Loucy (cell line): ENCODE data around the gene KRT2.

ENCODE experiments used
- H2AFZ ChIP-seq: fragments of 200-600 bp; sonication (generic); 2 replicates; pipeline ENCODE4 v1.6.0; 2016; ENCODE audit warnings: antibody characterized with exemption, mild to moderate bottlenecking, low read length, moderate library complexity
- H3F3A ChIP-seq: fragments of 200-600 bp; 2 replicates; pipeline ENCODE4 v1.6.0; 2016; ENCODE audit warnings: antibody characterized with exemption, low read depth, mild to moderate bottlenecking
- H3K27me3 ChIP-seq: fragments of 200-600 bp; sonication (generic); 2 replicates; pipeline ENCODE4 v1.6.1; 2014; ENCODE audit warnings: low read length, mild to moderate bottlenecking; ENCODE audit not compliant: insufficient read depth, poor library complexity, severe bottlenecking
- H3K36me3 ChIP-seq: fragments of 200-600 bp; sonication (generic); 2 replicates; pipeline ENCODE4 v1.6.1; 2016; ENCODE audit warnings: low read length; ENCODE audit not compliant: insufficient read depth
- H3K4me1 ChIP-seq: fragments of 200-600 bp; sonication (generic); 2 replicates; pipeline ENCODE4 v1.5.1; 2014; ENCODE audit warnings: low read length, mild to moderate bottlenecking; ENCODE audit not compliant: insufficient read depth, poor library complexity, severe bottlenecking
- H3K4me2 ChIP-seq: fragments of 200-600 bp; sonication (generic); 2 replicates; pipeline ENCODE4 v1.6.0; 2014; ENCODE audit warnings: antibody characterized with exemption, low read length, low read depth, mild to moderate bottlenecking; ENCODE audit not compliant: poor library complexity, severe bottlenecking
- H3K4me3 ChIP-seq: fragments of 200-600 bp; sonication (generic); 2 replicates; pipeline ENCODE4 v1.5.1; 2014; ENCODE audit warnings: low read length, mild to moderate bottlenecking, mixed read lengths; ENCODE audit not compliant: poor library complexity, severe bottlenecking
- H3K79me2 ChIP-seq: fragments of 200-600 bp; sonication (generic); 2 replicates; pipeline ENCODE4 v1.6.1; 2014; ENCODE audit warnings: low read length; ENCODE audit not compliant: insufficient read depth
- H3K9ac ChIP-seq: fragments of 200-600 bp; sonication (generic); 2 replicates; pipeline ENCODE4 v1.6.0; 2014; ENCODE audit warnings: mild to moderate bottlenecking, low read depth, low read length, moderate library complexity; ENCODE audit not compliant: poor library complexity, severe bottlenecking
- H3K9me2 ChIP-seq: fragments of 200-600 bp; sonication (generic); replicated peaks from 2 replicates; pipeline ENCODE4 v1.6.1; 2016; ENCODE audit warnings: low read depth, low read length, mixed read lengths
- H3K9me3 ChIP-seq: fragments of 200-600 bp; sonication (generic); 2 replicates; pipeline ENCODE4 v1.6.1; 2014; ENCODE audit warnings: mild to moderate bottlenecking, antibody characterized with exemption, low read length, low read depth; ENCODE audit not compliant: insufficient read depth
- H4K20me1 ChIP-seq: fragments of 200-600 bp; sonication (generic); 2 replicates; pipeline ENCODE4 v1.6.0; 2014; ENCODE audit warnings: antibody characterized with exemption, low read length, mild to moderate bottlenecking; ENCODE audit not compliant: insufficient read depth, poor library complexity, severe bottlenecking
- CTCF ChIP-seq: fragments of 200-600 bp; sonication (generic); conservative IDR thresholded peaks from 2 replicates; pipeline ENCODE4 v1.5.1; 2014; ENCODE audit warnings: mild to moderate bottlenecking, antibody characterized with exemption, low read length
- EZH2phosphoT487 ChIP-seq: fragments of 200-600 bp; IDR thresholded peaks from 2 replicates; pipeline ENCODE4 v1.6.1; 2018; ENCODE audit warnings: antibody characterized with exemption, mild to moderate bottlenecking, moderate library complexity, borderline replicate concordance

The KRT2 gene

DNA sequence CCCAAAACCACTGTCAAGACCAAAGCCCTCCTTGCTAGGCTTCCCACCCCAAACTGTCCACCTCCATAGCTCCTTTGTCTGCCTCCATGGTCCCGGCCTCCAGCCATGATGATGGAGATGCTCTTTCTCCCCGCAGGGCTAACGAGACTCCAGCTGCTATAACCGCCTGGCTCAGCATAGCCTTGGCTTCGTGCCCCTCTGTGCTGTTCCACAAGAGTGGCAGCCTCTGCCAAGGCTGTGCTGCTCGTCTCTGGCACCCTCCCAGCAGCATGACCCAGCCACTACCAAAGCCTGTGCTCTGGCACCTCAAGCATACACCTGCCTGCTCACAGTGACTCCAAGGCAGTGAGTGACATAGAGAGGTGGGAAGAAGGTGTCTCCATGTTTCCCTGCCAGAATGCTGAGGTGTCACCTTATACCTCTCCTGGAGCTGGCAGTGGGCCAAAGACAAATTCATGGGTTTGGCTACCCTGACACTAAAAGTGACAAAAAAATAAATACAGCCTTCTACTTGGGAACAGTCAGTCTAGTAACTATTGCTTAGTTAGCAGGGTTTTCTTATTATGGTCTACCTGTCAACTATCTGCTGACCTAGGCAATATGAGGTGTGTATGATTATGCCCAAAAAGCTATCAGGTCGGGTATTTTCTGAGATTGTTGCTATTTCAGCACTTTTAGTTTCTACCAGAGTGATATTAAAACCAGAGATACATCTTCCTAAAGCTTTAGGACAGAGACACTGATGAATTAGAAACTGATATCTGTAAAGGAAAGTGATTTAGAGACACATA, 17.6 kb downstream of the KRT2 start:
- Histone ChIP-seq H3K9ac (no peak overlapping the region), H3K4me1 (peaks cover 56% of the 10 kb centered on the region), H3K27me3 (no peaks in the 10 kb centered on the region), H3K4me3 (no peak overlapping the region), H3K4me2 (no peak overlapping the region), H4K20me1 (no peaks in the 10 kb centered on the region), H3K9me3 (no peaks in the 10 kb centered on the region), H3F3A (no peaks in the 10 kb centered on the region), H2AFZ (no peak overlapping the region), H3K79me2 (no peaks in the 10 kb centered on the region), H3K36me3 (no peaks in the 10 kb centered on the region), H3K9me2 (no peaks in the 10 kb centered on the region)
- TF ChIP-seq EZH2phosphoT487 (no peak), CTCF (no peak)

DNA sequence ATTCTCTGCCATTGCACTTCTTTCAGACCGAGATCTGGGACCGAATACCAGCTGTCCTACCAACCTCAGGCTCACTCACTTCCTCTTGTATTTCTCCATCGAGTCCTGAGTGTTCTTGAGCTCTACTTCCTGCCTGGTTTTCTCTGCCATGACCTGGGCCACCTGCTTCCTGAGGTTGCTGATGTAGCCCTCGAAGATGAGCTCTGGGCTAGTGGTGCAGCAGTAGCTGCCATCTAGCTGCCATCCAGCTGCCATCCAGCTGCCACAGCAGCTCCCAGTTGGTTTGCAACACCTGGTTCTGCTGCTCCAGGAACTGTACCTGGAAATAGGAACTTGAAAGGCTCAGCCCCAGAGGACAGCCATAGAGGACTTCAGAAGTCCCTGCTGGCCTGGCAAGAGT, 18.6 kb downstream of the KRT2 start:
- peak overlapping the region; percentile 29 for H3K4me2 ChIP-seq

DNA sequence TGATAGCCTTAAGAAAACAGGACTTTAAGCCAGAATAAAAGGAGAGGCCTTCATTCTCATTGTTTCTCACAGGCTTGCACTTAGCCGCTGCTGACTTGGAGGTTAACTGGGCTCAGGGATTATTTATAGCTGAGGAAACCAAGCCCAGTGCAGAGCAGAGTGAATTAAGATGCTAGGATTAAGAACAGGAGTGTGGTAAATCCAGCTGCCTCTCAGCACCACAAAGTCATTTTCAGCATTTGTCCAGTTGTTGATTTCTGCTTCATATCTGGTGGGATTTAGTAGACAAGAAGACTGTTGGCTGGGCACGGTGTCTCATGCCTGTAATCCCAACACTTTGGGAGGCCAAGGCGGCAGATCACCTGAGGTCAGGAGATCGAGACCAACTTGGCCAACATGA, 19.4 kb downstream of the KRT2 start:
- no peak for TF ChIP-seq CTCF
- TF ChIP-seq EZH2phosphoT487, result no peak
- Histone ChIP-seq H3K36me3 (no peaks in the 10 kb centered on the region), H3F3A (no peaks in the 10 kb centered on the region), H3K4me3 (no peak overlapping the region), H2AFZ (no peak overlapping the region), H3K9me2 (no peaks in the 10 kb centered on the region), H3K79me2 (no peaks in the 10 kb centered on the region), H3K4me1 (peaks cover 71% of the 10 kb centered on the region), H3K9me3 (no peaks in the 10 kb centered on the region), H4K20me1 (no peaks in the 10 kb centered on the region), H3K9ac (peak overlapping the region; percentile 42), H3K4me2 (peak overlapping the region; percentile 29), H3K27me3 (no peaks in the 10 kb centered on the region)

More for the DNA sequence above, 18.6 kb downstream of the KRT2 start:
- TF ChIP-seq EZH2phosphoT487, result no peak
- peak; percentile 38; the same call in 1 of the 2 replicates for TF ChIP-seq CTCF
- H3K79me2 ChIP-seq, result no peaks in the 10 kb centered on the region
- H3K36me3 ChIP-seq, result no peaks in the 10 kb centered on the region
- peak overlapping the region; percentile 42 for H3K9ac ChIP-seq
- no peaks in the 10 kb centered on the region for H3F3A ChIP-seq
- peak overlapping the region; percentile 0 for H3K4me3 ChIP-seq
- H3K9me2 ChIP-seq, result no peaks in the 10 kb centered on the region
- no peaks in the 10 kb centered on the region for H3K9me3 ChIP-seq
- peaks cover 67% of the 10 kb centered on the region for H3K4me1 ChIP-seq
- no peaks in the 10 kb centered on the region for H4K20me1 ChIP-seq
- no peaks in the 10 kb centered on the region for H3K27me3 ChIP-seq
- H2AFZ ChIP-seq, result peak overlapping the region; percentile 1; the same call in 1 of the 2 replicates
